GM12875 (cell line): ENCODE data around the gene LDLRAD3.

Experiments used
- H3K4me3 ChIP-seq: one replicate; pipeline ENCODE4 v1.5.1; 2011; ENCODE audit warnings: low read depth, low read length, control low read depth
- CTCF ChIP-seq: IDR thresholded peaks from 2 replicates; pipeline ENCODE4 v1.5.1; 2011; ENCODE audit warnings: low read depth, mild to moderate bottlenecking, control low read depth, inconsistent platforms, low read length, moderate library complexity, borderline replicate concordance; ENCODE audit not compliant: insufficient read depth

The LDLRAD3 gene

DNA sequence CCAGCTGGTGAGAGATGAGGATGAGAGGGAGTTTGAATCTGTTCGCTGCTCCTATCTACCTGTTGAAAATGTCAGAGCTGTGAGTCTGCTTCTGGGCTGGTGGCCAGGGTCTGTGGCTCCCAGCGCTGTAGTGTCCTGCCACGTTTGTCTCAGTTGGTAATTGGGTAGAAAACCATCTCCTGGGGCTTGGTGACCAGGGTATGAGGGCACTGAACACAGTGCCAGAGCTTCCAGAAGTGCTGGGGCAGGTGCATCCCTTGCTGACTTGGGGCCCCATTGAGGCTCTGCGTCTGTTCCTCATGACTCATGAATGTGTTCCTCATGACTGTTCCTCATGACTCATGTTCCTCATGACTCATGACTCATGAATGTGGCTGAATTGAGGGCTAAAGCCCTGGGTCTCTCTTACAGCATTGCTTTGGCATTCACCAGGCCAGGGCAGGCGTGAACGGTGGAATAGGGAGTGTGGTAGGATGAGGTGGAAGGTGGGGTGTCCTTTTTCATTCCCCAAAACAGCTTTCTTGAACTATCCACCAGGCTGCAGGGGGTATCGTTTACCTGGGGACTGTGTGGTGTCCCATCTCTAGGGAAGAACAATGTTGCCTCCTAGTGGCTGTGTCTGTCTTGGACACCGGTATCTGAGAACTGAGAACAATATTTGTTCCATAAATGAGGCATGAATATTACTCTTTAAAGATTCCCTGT lies 205.8 kb downstream of the LDLRAD3 start:
- peak; percentile 61; the same call in 1 of the 2 replicates for TF ChIP-seq CTCF
- no peak overlapping the region for H3K4me3 ChIP-seq

DNA sequence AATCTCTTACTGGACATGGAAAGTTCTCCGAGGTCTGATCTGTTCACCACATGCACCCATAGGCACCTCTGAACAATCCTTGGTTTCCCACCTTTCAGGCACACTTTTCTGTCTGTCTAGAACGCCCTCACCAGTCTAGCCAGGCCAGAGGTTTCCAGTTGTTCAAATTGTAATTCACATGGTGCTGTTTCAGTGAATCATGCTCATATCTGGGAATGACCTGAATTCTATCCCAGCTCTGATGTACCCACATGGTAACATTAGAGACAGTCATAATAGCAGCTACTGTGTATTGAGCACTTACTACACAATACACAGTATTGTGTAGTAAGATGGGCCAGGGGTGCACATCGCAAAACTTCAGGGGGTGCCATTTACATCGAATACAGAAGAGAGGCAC lies 207.1 kb downstream of the LDLRAD3 start:
- H3K4me3 ChIP-seq = no peak overlapping the region
- TF ChIP-seq CTCF = no peak

DNA sequence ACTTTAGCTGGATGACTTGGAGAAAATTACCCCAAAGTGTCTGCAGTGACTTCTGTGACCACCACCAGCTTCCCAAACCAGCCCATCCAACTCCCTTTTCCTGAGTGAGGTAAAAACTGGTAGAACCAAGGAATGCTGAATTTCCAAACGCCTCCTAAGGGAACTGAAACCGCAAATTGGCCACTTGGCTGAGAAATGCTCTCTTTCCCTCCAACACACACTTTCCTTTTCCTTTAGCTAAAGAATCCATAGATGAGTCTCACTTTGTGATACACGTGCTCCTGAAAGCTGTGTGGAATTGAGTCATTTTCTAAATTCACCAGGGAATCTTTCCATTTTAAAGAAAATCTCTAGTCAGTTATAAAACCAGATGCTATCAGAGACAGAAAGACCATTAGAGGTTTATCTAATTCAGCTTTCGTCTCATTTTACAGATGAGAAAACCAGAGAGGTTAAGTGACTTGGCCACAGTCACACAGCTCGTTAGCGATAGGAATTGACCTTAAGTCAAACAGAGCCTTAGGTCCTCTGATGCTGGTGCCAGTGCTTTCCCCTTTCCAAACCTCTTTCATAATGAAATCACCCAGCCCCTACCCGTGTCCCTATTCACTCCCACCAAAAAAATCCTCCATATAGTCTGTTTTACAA lies 208.2 kb downstream of the LDLRAD3 start:
- H3K4me3 ChIP-seq = no peak overlapping the region
- no peak for TF ChIP-seq CTCF

DNA sequence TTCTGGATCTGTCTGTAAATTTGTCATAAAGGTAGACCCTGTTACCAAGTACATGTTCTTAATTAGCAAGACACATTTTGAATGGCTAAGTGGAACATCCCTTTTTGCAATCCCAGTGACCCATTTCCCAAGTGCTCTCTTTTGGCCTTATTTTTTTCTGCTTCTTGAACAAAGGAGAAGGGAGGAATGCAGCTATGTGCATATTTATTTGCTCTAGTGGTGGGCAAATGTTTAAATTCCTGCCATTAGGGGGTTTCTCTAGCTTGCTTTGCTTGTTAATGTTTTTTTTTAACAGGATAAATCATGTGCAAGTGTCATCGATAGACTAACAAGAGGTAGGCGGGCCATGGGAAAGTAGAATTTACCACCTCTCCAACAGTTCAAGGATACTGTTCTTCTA lies 209.7 kb downstream of the LDLRAD3 start:
- TF ChIP-seq CTCF = no peak
- H3K4me3 ChIP-seq = no peak overlapping the region

DNA sequence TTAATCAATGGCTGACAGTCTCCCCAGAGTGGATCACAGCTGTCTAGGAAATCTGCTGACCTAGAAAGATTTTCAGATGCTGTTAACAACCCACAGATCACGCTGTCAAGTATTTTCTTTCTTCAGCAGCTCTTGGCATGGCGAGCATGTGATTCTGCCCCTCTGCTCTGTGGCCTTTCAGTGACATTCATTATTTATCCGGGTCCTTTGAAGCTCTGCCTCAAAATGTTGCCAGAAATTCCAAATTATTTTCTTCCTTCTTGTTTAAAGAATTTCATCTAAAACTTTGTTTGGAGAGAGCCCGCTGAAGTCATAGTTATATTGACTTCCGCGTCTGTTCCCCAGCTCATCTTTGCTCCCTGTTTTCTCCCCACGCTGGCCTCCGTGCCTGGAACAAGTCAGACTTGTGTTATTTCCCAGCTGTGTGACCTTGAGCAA lies 211.3 kb downstream of the LDLRAD3 start:
- TF ChIP-seq CTCF = no peak
- no peak overlapping the region for H3K4me3 ChIP-seq

GRCh38 chr11:36155770-36156160 lies 211.9 kb downstream of the LDLRAD3 start:
- TF ChIP-seq CTCF = no peak
- no peak overlapping the region for H3K4me3 ChIP-seq
